ENCODE data around the gene COL9A1. TPM values are rescaled to one million over a fixed set of nuclear protein-coding genes. Genes with fewer than 3 reads are reported as not detected.

The COL9A1 gene
- total and polyA plus RNA-seq, 2 of the 8 experiments (the other 6 are each of a cell fraction or from before 2014, with no cell fraction given) = 7.9 to 18.1 TPM

- Histone ChIP-seq H3K4ac (replicated peaks; ENCODE audit: insufficient read length, low read depth, low read length) (no peak overlapping the region), H3K27ac (ENCODE audit: low read depth, low read length) (no peak overlapping the region), H3K18ac (ENCODE audit: extremely low read depth, low read length) (no peak overlapping the region), H4K20me1 (replicated peaks in 1 of 2; ENCODE audit: control insufficient read depth in 1 of 2, insufficient read depth in 2 of 2, low read length in 2 of 2) (no peaks in the 10 kb centered on the region), H3K23me2 (ENCODE audit: low read depth, low read length) (no peaks in the 10 kb centered on the region), H3K9ac (replicated peaks in 1 of 4; ENCODE audit: extremely low read depth in 1 of 4, low read depth in 3 of 4, low read length in 3 of 4) (no peak overlapping the region), H2BK120ac (replicated peaks; ENCODE audit: low read depth, low read length) (no peak overlapping the region), H3K79me1 (ENCODE audit: low read depth, low read length) (no peaks in the 10 kb centered on the region), H2AK5ac (ENCODE audit: low read depth, low read length) (no peak overlapping the region), H3K14ac (ENCODE audit: insufficient read length) (no peak overlapping the region), H3K4me1 (replicated peaks in 1 of 4; ENCODE audit: control insufficient read depth in 3 of 4, insufficient read depth in 4 of 4, low read length in 3 of 4) (no peaks in the 10 kb centered on the region; a peak in 3 of 7 replicates), H2BK15ac (ENCODE audit: low read length) (no peak overlapping the region), H3K4me3 (ENCODE audit: extremely low read depth in 1 of 4, insufficient read depth in 2 of 4, low read depth in 3 of 4, low read length in 4 of 4) (no peak overlapping the region), H2BK20ac (ENCODE audit: low read length) (no peak overlapping the region), H3K79me2 (ENCODE audit: control insufficient read depth in 1 of 2, insufficient read depth in 2 of 2, low read length in 2 of 2) (no peaks in the 10 kb centered on the region), H3K27me3 (replicated peaks in 1 of 4; ENCODE audit: control insufficient read depth in 3 of 4, extremely low read depth in 1 of 4, insufficient read depth in 3 of 4, low read length in 3 of 4) (no peaks in the 10 kb centered on the region), H4K8ac (ENCODE audit: extremely low read depth, insufficient read depth, low read length) (no peak overlapping the region), H2BK12ac (ENCODE audit: low read depth, low read length) (no peak overlapping the region), H3K56ac (replicated peaks; ENCODE audit: insufficient read length, low read depth, low read length) (no peak overlapping the region), H2AFZ (ENCODE audit: low read length) (peak overlapping the region; percentile 89; the same call in 1 of the 2 replicates), H4K5ac (ENCODE audit: insufficient read length, low read depth, low read length) (no peak overlapping the region), H4K91ac (replicated peaks; ENCODE audit: insufficient read length, low read length) (no peak overlapping the region), H2BK5ac (ENCODE audit: low read depth, low read length) (no peak overlapping the region), H3K9me3 (ENCODE audit: insufficient read depth in 2 of 2, low read depth in 1 of 2, low read length in 1 of 2) (no peaks in the 10 kb centered on the region), H3K23ac (ENCODE audit: insufficient read length) (no peak overlapping the region), H3K36me3 (ENCODE audit: control insufficient read depth in 2 of 4, insufficient read depth in 4 of 4, low read length in 3 of 4) (no peaks in the 10 kb centered on the region), H3K4me2 (ENCODE audit: insufficient read depth in 1 of 2, low read depth in 2 of 2, low read length in 2 of 2) (no peak overlapping the region)
- ChIA-PET CTCF (ENCODE audit: partially characterized antibody) (no interaction called here), POLR2A (ENCODE audit: partially characterized antibody) (no interaction called here)
- DNase-seq (ENCODE audit: low read depth in 1 of 2, low spot score in 2 of 2) (no peak), FAIRE-seq (no peak)
- WGBS, 2 experiments (ENCODE audit: extremely low coverage in 1 of 2, insufficient coverage in 1 of 2, insufficient read length in 1 of 2, insufficient replicate concordance in 2 of 2, low coverage in 1 of 2, low lambda C conversion rate in 2 of 2, missing lambda C conversion rate in 1 of 2) = 91% methylated on average over 2 of the region's 2 CpGs; no CpG with 5 or more reads in 1 of the 2 experiments
- TF ChIP-seq, protein P1, sequence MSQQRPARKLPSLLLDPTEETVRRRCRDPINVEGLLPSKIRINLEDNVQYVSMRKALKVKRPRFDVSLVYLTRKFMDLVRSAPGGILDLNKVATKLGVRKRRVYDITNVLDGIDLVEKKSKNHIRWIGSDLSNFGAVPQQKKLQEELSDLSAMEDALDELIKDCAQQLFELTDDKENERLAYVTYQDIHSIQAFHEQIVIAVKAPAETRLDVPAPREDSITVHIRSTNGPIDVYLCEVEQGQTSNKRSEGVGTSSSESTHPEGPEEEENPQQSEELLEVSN (IDR thresholded peaks at IDR 0.05) = no peak
These were observed 104.1 kb downstream of the COL9A1 start for GRCh38 chr6:70198785-70199184.
